Measurements from ENCODE around the gene DMRT3. TPM values are rescaled to one million over a fixed set of nuclear protein-coding genes. Genes with fewer than 3 reads are reported as not detected.
A peak's percentile ranks its signal among the peaks of the same experiment; 100 is the strongest.
"Not testable (repeated sequence)": the region's sequence is repeated elsewhere in the genome, so short reads cannot be mapped to it uniquely, and the experiment has no call there.

Gene DMRT3
- total RNA-seq, 1 donor, result under 0.01 TPM

DNA sequence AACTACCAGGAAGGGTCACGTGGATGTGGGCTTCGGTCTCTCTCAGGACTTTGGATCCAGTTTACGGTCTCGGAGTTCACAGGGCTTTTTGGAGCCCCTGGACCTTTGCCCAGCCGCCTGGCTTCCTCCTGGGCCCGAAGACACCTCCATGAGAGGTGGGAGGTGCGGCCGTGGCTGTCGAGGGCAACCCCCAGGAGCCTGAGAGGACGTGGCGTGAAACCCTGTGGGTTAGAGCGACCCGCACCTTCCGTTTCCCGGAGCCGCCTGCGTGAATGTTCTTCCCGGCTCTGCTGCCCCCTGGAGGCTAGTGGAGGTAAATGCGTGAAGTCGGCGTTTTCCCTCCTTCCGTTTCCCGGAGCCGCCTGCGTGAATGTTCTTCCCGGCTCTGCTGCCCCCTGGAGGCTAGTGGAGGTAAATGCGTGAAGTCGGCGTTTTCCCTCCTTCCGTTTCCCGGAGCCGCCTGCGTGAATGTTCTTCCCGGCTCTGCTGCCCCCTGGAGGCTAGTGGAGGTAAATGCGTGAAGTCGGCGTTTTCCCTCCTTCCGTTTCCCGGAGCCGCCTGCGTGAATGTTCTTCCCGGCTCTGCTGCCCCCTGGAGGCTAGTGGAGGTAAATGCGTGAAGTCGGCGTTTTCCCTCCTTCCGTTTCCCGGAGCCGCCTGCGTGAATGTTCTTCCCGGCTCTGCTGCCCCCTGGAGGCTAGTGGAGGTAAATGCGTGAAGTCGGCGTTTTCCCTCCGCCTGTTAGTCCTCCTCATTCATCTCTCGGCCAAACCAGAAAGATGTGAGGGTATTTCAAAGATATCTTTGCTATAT is 22.1 kb downstream of the DMRT3 start:
- not testable (repeated sequence) for DNase-seq (ENCODE audit: low read depth in 2 of 3, low spot score in 2 of 3)

DNA sequence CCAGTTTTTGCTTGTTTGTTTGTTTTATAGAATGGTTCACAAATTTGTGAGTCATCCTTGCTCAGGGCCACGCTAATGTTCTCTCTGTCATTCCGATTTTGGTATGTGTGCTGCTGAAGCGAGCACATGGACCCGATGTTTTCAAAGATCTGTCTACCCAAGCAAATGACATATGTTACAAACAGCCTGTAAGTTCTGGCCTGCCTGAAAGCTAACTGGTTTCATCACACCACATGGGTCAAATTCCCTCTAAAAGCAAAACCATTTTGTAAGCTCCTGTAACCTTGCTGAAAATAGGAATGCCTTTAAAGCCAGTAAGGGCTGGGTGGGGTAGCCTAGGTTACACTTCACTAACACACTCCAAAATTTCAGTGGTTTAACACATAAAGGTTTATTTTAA is 25.4 kb downstream of the DMRT3 start:
- DNase-seq (ENCODE audit: low read depth in 2 of 3, low spot score in 2 of 3), result no peak

DNA sequence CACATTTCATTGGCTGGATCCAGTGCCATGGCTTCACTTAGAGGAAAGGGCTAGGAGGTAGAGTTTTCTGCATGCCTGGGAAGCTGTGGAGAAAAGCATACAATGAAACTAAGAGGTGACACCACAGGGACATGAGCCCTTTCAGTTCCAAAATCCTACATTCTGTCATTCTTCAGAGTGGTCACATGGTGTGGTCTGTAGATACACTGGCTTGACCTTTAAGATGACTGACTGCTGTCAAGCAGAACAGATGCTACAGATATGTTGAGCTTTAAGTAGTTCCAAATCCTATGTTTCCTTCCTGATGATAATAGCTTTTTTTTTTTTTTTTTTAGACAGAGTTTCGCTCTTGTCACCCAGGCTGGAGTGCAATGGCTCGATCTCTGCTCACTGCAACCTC is 26.2 kb downstream of the DMRT3 start:
- DNase-seq (ENCODE audit: low read depth in 2 of 3, low spot score in 2 of 3), result no peak

DNA sequence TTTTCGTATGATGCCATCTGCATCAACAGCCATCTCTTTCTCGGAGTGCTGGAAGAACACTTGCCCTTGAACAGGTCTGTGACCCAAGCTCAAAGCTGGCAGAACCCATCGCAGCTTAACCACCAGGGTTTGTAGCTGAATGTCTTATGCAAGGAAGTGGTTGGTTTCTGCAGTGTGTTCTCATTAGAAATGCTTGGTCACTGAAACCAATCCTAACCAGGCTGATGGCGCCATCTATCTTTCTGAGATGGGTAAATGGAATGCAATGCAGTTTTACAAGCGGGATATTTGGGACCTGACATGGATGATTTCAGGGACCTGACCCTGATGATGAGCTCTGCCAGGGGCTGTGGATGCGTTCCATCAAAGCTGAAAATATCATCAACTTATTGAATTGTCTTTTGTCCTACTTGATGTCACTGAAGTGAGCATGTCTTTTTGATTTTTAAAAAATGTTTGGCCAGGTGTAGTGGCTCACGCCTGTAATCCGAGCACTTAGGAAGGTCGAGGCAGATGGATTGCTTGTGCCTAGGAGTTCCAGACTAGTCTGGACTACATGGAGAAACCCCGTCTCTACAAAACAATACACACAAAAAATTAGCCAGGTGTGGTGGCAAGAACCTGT is 28.7 kb downstream of the DMRT3 start:
- DNase-seq (ENCODE audit: low read depth in 2 of 3, low spot score in 2 of 3), result peak in 2 of 3 donors; percentile 68 to 85

DNA sequence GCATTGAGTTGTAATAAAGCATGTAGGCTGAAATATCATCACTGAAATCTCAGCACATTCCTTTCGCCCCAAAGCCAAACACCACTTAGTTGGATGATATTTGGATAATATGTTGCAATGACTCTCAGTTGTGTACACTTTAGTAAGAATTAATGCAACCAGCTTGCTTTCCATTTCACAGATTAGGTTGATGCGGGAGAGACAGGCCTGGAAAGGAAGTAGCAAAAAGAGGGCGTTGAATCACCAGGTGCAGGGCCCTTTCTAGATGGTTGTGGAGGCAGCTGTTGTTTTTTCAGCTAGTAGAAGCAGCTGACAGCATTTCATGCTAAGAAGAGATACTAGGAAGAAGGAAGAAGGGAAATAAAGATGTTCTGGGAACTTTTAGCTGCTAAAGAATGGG is 30.9 kb downstream of the DMRT3 start:
- DNase-seq (ENCODE audit: low read depth in 2 of 3, low spot score in 2 of 3), result no peak

DNA sequence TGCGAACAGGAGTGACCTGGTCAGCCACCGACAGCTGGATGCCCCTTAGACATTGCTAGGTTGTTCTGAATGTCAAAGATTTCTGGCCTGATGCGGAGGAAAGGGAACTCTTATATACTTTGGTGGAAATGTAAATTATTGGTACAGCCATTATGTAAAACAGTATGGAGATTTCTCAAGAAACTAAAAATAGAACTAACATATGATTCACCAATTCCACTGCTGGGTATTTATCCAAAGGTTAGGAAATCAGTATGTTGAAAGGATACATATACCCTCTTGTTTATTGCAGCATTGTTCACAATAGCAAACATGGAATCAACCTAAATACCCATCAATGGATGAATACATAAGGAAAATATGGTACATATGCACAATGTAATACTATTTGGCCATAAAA is 31.8 kb downstream of the DMRT3 start:
- no peak for DNase-seq (ENCODE audit: low read depth in 2 of 3, low spot score in 2 of 3)

DNA sequence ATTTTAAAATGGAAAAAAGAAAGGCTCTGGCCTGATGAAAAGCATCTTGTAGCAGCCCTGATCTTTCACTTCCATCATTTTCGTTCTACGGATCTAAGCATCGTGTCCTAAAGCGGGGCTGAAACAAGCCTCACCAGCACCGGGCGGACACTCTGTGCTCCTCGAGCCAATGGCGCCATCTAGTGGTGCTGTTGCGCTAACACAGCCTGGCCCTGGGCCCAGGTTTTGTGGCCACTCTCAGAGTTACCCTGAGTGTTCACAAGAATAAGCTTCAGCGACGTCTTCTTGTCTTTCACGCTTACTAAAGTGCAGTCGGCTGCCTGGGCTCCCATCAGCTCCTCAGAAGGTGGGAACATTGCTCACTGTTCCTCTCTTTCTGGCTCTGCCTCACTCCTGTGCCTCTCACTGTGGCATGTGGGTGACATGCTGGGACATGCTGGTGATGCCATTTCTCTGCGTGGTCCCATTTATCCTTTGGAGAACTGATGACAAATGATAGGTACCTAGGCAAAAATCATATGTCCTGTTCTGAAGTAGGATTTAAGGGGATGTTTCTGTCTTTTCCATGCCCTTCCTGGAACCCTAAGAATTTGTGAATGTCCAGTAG is 32.7 kb downstream of the DMRT3 start:
- DNase-seq (ENCODE audit: low read depth in 2 of 3, low spot score in 2 of 3), result peak; percentile 29 to 90 (median 65)

DNA sequence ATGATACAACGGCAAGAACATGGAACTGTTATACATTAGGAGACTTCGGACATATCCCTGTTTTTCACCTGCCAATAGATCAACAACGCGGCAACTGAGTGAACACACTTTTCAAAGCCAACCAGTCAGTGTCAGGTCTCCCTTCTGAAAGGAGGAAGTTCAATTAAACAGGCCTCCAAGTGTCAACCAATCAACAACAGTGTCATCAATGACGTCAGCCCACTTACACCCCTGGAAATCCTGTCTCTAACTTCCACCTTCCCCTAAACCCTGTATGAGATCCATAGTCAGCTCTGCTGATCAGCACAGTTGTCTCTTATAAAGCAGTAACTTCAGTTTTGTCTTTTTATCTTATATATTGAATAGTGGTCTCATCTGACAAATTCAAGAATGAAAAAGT is 36.6 kb downstream of the DMRT3 start:
- peak in 1 of 3 donors; percentile 9 for DNase-seq (ENCODE audit: low read depth in 2 of 3, low spot score in 2 of 3)

DNA sequence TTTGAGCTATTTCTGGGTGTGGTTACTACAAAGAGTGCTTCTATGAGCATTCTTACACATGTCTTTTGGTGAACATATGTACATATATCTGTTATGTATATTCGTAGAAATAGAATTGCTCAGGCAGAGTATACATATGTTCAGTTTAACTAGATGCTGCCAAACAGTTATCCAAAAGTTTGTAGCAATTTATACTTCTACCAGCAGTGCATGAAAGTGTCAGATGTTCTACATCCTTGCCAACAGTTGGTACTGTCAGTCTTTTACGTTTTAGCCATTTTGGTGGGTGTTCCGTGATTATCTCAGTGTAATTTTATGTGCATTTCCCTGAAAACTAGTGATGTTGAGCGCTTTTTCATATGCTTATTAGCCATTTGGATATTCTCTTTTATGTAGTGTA is 37.8 kb downstream of the DMRT3 start:
- DNase-seq (ENCODE audit: low read depth in 2 of 3, low spot score in 2 of 3), result no peak

DNA sequence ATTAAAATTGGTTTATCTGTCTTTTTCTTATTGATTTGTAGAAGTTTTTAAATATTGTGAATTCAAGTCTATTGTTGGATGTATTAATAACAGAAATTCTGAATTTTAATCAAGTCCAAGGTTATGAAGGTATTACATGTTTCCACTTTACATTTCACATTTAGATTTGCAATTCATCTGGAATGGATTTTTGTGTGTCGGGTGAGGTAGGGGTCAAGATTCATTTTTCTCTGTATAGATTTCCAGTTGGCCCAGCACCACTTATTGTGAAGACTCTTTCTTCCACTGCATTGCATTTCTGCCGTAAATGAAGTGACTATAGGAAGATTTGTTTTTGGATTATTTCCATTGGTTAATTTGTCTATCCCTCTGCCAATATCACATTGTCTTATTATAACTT is 38.2 kb downstream of the DMRT3 start:
- no peak for DNase-seq (ENCODE audit: low read depth in 2 of 3, low spot score in 2 of 3)

DNA sequence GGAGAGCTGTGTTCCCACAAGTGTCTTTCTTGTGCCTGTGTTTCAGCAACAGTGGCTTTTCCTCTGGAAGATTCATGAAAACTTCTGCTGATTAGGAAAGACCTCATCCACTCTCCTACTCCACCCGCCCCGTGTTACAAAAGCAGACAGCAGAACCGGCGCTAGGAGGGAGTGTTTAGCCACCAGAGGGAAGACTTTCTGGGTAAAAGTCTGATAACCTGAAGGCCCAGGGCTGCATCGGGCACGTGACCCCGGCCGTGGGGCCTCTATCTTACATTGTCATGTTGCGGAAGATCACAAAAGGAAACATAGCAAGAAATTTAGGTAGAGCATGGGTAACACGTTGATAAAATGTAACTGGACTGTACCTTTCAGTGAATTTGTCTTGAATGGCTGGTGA is 41.7 kb downstream of the DMRT3 start:
- peak in 2 of 3 donors; percentile 71 to 77 for DNase-seq (ENCODE audit: low read depth in 2 of 3, low spot score in 2 of 3)

DNA sequence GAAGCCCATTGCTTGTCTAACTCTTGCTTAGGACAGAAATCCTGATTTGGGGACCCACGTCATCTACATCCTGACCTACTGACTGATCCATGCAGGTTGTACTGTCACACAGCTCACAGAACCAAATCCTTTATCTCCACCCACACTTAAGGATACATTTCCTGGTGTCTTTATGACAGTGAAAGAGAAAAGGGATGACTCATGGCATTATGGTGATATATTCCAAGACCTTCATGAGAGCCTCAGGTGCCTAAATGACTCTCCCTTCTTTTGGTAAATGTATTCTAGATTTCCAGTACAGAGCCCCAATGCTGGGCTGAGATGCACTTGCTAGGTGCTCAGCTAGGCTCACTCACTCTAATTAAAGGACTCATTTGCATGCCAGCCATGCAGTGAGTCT is 47.7 kb downstream of the DMRT3 start:
- no peak for DNase-seq (ENCODE audit: low read depth in 2 of 3, low spot score in 2 of 3)

DNA sequence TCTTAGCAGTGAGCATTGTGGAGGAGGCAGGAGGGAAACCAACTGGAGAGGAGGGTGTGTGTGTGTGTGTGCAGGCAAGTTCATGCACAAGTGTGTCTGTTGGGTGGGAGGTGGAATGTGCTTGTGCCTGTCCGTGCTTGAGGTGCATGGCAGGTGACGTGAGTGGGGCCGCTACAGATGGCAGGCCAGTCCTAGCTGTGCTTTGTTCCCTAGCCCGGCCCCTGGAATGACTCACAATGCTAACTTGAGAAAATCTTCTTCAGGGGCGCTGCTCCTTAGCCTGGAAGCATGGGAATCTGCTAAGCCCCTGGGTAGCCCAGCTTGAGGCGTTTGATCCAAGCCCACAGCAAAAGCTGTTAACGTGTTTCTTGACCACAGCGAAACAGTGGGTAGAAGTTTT is 48.7 kb downstream of the DMRT3 start:
- DNase-seq (ENCODE audit: low read depth in 2 of 3, low spot score in 2 of 3), result no peak

DNA sequence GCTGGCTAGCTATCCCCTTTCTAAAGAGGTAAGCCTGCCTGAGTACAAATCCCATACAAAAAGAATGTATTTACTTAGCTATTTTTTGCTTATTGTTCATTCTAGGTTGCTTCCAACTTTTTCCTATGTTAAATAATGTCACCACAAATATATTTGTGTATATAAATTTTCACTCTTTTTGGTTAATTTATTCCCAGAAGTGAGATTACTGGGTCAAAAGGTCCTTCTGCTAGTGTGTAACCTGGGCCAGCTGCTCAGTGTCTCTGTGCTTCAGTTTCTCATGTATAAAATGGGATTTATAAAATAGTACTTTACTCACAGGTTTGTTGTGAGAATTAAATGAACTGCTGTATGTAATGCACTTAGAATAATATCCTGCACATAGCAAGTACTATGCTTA is 49.8 kb downstream of the DMRT3 start:
- no peak for DNase-seq (ENCODE audit: low read depth in 2 of 3, low spot score in 2 of 3)

DNA sequence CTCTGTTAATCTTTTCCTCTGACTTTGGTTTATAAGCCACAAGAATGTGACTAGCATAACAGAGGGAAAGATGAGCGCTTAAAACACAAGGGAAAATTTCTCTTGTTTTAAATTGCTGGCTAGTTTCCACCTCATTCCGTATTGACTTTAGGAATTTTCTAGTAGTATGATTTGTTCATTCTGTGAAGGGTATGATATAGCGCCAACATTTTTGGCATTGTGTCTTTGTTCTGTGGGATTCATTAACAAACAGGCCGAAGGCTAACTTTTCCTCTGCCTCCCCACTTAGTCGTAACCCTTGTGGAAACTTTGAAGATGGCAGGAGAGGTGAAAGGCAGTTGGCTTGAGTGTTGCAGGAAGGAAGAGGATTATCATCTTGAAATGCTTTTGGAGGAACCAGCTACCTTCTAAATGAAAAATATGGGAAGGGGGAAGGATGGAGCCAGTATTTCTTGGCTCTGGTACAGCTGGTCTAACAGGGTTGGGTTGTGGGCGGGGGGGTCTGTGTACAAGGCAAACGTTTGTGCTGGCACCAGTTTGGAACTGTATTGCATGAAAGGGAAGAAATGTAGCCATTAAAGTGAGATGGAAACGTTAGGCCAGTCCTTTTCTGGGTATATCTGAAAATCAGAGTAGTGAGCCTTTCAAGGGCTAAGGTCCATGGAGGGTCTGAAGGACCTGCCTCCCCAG is 52.2 kb downstream of the DMRT3 start:
- DNase-seq (ENCODE audit: low read depth in 2 of 3, low spot score in 2 of 3), result no peak

DNA sequence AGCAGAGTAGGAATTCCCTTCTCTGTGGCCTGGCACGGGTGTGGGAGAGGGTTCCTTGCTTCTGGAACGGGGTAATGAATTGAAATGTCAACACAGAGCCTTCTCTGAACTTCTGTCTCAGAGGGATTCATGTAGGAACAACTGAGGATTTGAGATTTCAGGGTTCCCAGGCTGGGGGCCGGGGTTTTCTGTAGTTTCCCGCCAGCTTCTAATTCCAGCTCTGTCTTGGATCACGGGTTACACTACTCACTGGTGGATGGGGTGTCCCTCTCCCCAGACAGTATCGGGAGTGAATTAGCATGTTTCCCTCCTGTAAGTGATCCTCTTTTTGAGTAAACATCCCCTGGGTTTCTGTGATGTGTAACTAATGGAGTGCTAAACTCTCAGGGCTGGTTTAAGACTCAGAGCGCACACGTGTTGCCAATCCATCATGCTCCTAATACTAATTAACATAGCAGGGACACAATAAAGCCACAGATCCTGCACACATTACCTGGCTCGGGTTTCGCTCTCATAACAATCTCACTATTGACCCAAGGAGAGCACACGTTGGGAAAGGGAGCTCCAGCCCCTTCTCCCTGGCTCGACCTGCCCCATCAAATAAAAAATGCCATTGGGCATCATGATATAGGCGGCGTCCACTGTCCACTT is 55.6 kb downstream of the DMRT3 start:
- DNase-seq (ENCODE audit: low read depth in 2 of 3, low spot score in 2 of 3), result no peak

DNA sequence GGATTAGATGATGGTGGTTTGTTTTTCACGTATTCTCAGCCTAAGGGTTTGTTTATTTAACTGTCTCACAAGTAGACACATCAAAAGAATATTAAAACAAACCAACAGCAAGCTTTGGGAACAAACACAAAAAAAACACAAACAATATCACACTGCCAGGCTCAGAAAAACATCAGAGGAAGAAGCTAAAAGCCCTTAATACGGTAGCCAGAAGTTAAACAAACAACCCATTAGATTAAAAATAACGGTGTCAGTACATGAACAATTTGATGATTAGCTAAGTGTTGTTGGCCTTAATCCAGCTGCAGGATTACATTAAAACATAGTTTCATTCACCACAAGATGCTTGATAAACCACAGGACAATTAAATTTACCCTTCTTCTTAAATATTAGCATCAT is 57.8 kb downstream of the DMRT3 start:
- no peak for DNase-seq (ENCODE audit: low read depth in 2 of 3, low spot score in 2 of 3)

DNA sequence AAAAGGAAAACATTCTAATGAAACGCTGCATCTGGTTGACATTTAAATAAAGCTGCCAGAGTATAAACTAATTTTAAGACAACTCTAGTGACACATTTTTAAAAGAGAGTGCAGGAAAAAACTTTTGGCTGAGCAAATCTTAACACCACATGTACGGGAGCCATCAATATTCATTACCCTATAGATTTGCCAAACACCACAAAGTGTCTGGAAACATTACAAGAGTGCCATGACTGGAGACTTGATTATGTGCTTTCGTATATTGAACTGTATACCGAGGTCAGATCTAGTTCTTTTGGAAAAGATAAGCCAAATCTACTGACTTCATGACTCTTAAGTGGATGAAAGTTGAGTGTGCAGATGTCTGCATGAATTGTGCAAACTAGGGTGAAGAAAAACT is 63.1 kb downstream of the DMRT3 start:
- DNase-seq (ENCODE audit: low read depth in 2 of 3, low spot score in 2 of 3), result no peak

All from hematopoietic multipotent progenitor cell (in vitro differentiated cells).